Activated T-cell treated with anti-CD3 and anti-CD28 coated beads, Interleukin-2, amount 50 U/mL, for 4 hours (primary cell): Measurements from ENCODE around the gene XKR7. TPM values are rescaled to one million over a fixed set of nuclear protein-coding genes. Genes with fewer than 3 reads are reported as not detected.
"Not testable (repeated sequence)": the region's sequence is repeated elsewhere in the genome, so short reads cannot be mapped to it uniquely, and the experiment has no call there.

Source experiments
- ATAC-seq, 2 donors: fragments of 200-7000 bp; cut with Tn5 transposase; one replicate each; pipeline ENCODE4 v1.10.0; 2021
- DNase-seq: peaks from one replicate; pipeline ENCODE4 v3.0.0-alpha.2; 2020
- H3K27me3 Mint-ChIP-seq: one replicate; pipeline ENCODE4 v1.8.0; 2021; ENCODE audit warnings: low read depth, mixed read lengths
- H3K36me3 Mint-ChIP-seq: one replicate; pipeline ENCODE4 v1.8.0; 2022; ENCODE audit warnings: mixed read lengths; ENCODE audit not compliant: insufficient read depth
- H3K4me1 Mint-ChIP-seq: one replicate; pipeline ENCODE4 v1.8.0; 2021; ENCODE audit warnings: low read depth, mixed read lengths
- H3K4me3 Mint-ChIP-seq: one replicate; pipeline ENCODE4 v1.8.0; 2021; ENCODE audit warnings: mild to moderate bottlenecking, moderate library complexity, mixed read lengths
- H3K9me3 Mint-ChIP-seq: one replicate; pipeline ENCODE4 v1.8.0; 2021; ENCODE audit warnings: mixed read lengths
- total RNA-seq, 3 donors: library from RNA; stranded (reverse); gene quantifications; one replicate each; pipeline ENCODE4 v1.2.1, GENCODE V29; 2021

The XKR7 gene
- total RNA-seq, 3 donors from 2014 or later = not detected

- H3K27me3 Mint-ChIP-seq = peaks cover 52% of the 10 kb centered on the region
- H3K36me3 Mint-ChIP-seq = no peaks in the 10 kb centered on the region
- ATAC-seq = no peak
- H3K9me3 Mint-ChIP-seq = no peaks in the 10 kb centered on the region
- no peak overlapping the region for H3K4me3 Mint-ChIP-seq
- H3K4me1 Mint-ChIP-seq = peaks cover 7% of the 10 kb centered on the region
- no peak for DNase-seq
Measured at GRCh38 chr20:32024683-32025295, 56.8 kb downstream of the XKR7 start.

GRCh38 chr20:32027643-32028042 is 59.7 kb downstream of the XKR7 start:
- no peak for DNase-seq
- Mint-ChIP-seq H3K4me3 (no peak overlapping the region), H3K36me3 (no peaks in the 10 kb centered on the region), H3K9me3 (no peaks in the 10 kb centered on the region), H3K4me1 (no peaks in the 10 kb centered on the region), H3K27me3 (peaks cover 29% of the 10 kb centered on the region)
- no peak for ATAC-seq

- DNase-seq (no peak), ATAC-seq (no peak)
- Mint-ChIP-seq H3K4me3 (no peak overlapping the region), H3K9me3 (no peaks in the 10 kb centered on the region), H3K4me1 (no peaks in the 10 kb centered on the region), H3K27me3 (peaks cover 26% of the 10 kb centered on the region), H3K36me3 (no peaks in the 10 kb centered on the region)
Measured at GRCh38 chr20:32028647-32029372, 60.9 kb downstream of the XKR7 start.

GRCh38 chr20:32029561-32029960 is 61.6 kb downstream of the XKR7 start:
- Mint-ChIP-seq H3K4me1 (no peaks in the 10 kb centered on the region), H3K4me3 (no peak overlapping the region), H3K36me3 (no peaks in the 10 kb centered on the region), H3K9me3 (no peaks in the 10 kb centered on the region), H3K27me3 (peaks cover 25% of the 10 kb centered on the region)
- DNase-seq (no peak), ATAC-seq (no peak)

- Mint-ChIP-seq H3K27me3 (peaks cover 33% of the 10 kb centered on the region), H3K4me1 (no peaks in the 10 kb centered on the region), H3K4me3 (peak overlapping the region; percentile 37), H3K36me3 (no peaks in the 10 kb centered on the region), H3K9me3 (no peaks in the 10 kb centered on the region)
- DNase-seq (peak; percentile 47), ATAC-seq (peak; percentile 73 to 79)
Measured at GRCh38 chr20:32031007-32031958, 63.3 kb downstream of the XKR7 start.

GRCh38 chr20:32033316-32033715 is 65.4 kb downstream of the XKR7 start:
- DNase-seq = no peak
- no peak for ATAC-seq
- no peaks in the 10 kb centered on the region for H3K36me3 Mint-ChIP-seq
- no peaks in the 10 kb centered on the region for H3K4me1 Mint-ChIP-seq
- peaks cover 43% of the 10 kb centered on the region for H3K27me3 Mint-ChIP-seq
- no peaks in the 10 kb centered on the region for H3K9me3 Mint-ChIP-seq
- no peak overlapping the region for H3K4me3 Mint-ChIP-seq

GRCh38 chr20:32033721-32034120 is 65.8 kb downstream of the XKR7 start:
- ATAC-seq, H3K36me3 Mint-ChIP-seq, H3K9me3 Mint-ChIP-seq, DNase-seq, H3K4me1 Mint-ChIP-seq, H3K4me3 Mint-ChIP-seq: not testable (repeated sequence)
- H3K27me3 Mint-ChIP-seq = peaks cover 43% of the 10 kb centered on the region

- ATAC-seq (no peak), DNase-seq (no peak)
- H3K9me3 Mint-ChIP-seq = no peaks in the 10 kb centered on the region
- H3K36me3 Mint-ChIP-seq = no peaks in the 10 kb centered on the region
- H3K4me3 Mint-ChIP-seq = no peak overlapping the region
- H3K4me1 Mint-ChIP-seq = no peaks in the 10 kb centered on the region
- H3K27me3 Mint-ChIP-seq = peaks cover 48% of the 10 kb centered on the region
Measured at GRCh38 chr20:32034581-32035425, 66.9 kb downstream of the XKR7 start.

- DNase-seq (no peak), ATAC-seq (no peak)
- Mint-ChIP-seq H3K4me3 (no peak overlapping the region), H3K27me3 (peaks cover 48% of the 10 kb centered on the region), H3K36me3 (no peaks in the 10 kb centered on the region), H3K9me3 (no peaks in the 10 kb centered on the region), H3K4me1 (no peaks in the 10 kb centered on the region)
Measured at GRCh38 chr20:32035426-32035779, 67.5 kb downstream of the XKR7 start.

- no peaks in the 10 kb centered on the region for H3K9me3 Mint-ChIP-seq
- H3K27me3 Mint-ChIP-seq = peaks cover 54% of the 10 kb centered on the region
- no peaks in the 10 kb centered on the region for H3K4me1 Mint-ChIP-seq
- H3K36me3 Mint-ChIP-seq = no peaks in the 10 kb centered on the region
- H3K4me3 Mint-ChIP-seq = no peak overlapping the region
- DNase-seq = no peak
- no peak for ATAC-seq
Measured at GRCh38 chr20:32036252-32036651, 68.3 kb downstream of the XKR7 start.

- no peaks in the 10 kb centered on the region for H3K4me1 Mint-ChIP-seq
- no peak overlapping the region for H3K4me3 Mint-ChIP-seq
- no peaks in the 10 kb centered on the region for H3K9me3 Mint-ChIP-seq
- no peak for ATAC-seq
- peaks cover 57% of the 10 kb centered on the region for H3K27me3 Mint-ChIP-seq
- no peaks in the 10 kb centered on the region for H3K36me3 Mint-ChIP-seq
- DNase-seq = no peak
Measured at GRCh38 chr20:32036716-32037485, 69.0 kb downstream of the XKR7 start.

GRCh38 chr20:32037929-32038328 is 70.0 kb downstream of the XKR7 start:
- no peaks in the 10 kb centered on the region for H3K9me3 Mint-ChIP-seq
- no peaks in the 10 kb centered on the region for H3K36me3 Mint-ChIP-seq
- no peak overlapping the region for H3K4me3 Mint-ChIP-seq
- peaks cover 62% of the 10 kb centered on the region for H3K27me3 Mint-ChIP-seq
- no peak for DNase-seq
- H3K4me1 Mint-ChIP-seq = no peaks in the 10 kb centered on the region
- no peak for ATAC-seq

- H3K9me3 Mint-ChIP-seq = no peaks in the 10 kb centered on the region
- H3K4me1 Mint-ChIP-seq = no peaks in the 10 kb centered on the region
- DNase-seq = no peak
- no peaks in the 10 kb centered on the region for H3K36me3 Mint-ChIP-seq
- H3K4me3 Mint-ChIP-seq = no peak overlapping the region
- H3K27me3 Mint-ChIP-seq = peaks cover 59% of the 10 kb centered on the region
- no peak for ATAC-seq
Measured at GRCh38 chr20:32040142-32040953, 72.4 kb downstream of the XKR7 start.
